Activated effector memory CD4-positive, alpha-beta T cell treated with anti-CD3 and anti-CD28 coated beads, Interleukin-2, amount 50 U/mL, for 16 hours (primary cell): Measurements from ENCODE around the gene AAGAB.
"Not testable (repeated sequence)": the region's sequence is repeated elsewhere in the genome, so short reads cannot be mapped to it uniquely, and the experiment has no call there.

ENCODE experiments used
- DNase-seq: peaks from one replicate; pipeline ENCODE4 v3.0.0-alpha.2; 2020

AAGAB gene

GRCh38 chr15:67251318-67251717 lies 3.1 kb downstream of the AAGAB start:
- DNase-seq = no peak

- DNase-seq = no peak
These were observed 4.6 kb downstream of the AAGAB start for GRCh38 chr15:67249830-67250229.

GRCh38 chr15:67248011-67248505 lies 6.4 kb downstream of the AAGAB start:
- DNase-seq = no peak

- DNase-seq = not testable (repeated sequence)
These were observed 7.9 kb downstream of the AAGAB start for GRCh38 chr15:67246606-67247005.

- no peak for DNase-seq
These were observed 9.4 kb downstream of the AAGAB start for GRCh38 chr15:67244971-67245478.

GRCh38 chr15:67242708-67243111 lies 11.8 kb downstream of the AAGAB start:
- DNase-seq = no peak

GRCh38 chr15:67241132-67241855 lies 13.2 kb downstream of the AAGAB start:
- no peak for DNase-seq

- DNase-seq = peak; percentile 66
These were observed 14.0 kb downstream of the AAGAB start for GRCh38 chr15:67240235-67241131.

GRCh38 chr15:67232591-67232990 lies 21.9 kb downstream of the AAGAB start:
- no peak for DNase-seq

GRCh38 chr15:67230504-67230903 lies 24.0 kb downstream of the AAGAB start:
- DNase-seq = no peak

- DNase-seq = no peak
These were observed 26.2 kb downstream of the AAGAB start for GRCh38 chr15:67228286-67228685.

- no peak for DNase-seq
These were observed 26.6 kb downstream of the AAGAB start for GRCh38 chr15:67227846-67228245.

- no peak for DNase-seq
These were observed 27.0 kb downstream of the AAGAB start for GRCh38 chr15:67227431-67227830.

- DNase-seq = no peak
These were observed 29.1 kb downstream of the AAGAB start for GRCh38 chr15:67225336-67225735.

- DNase-seq = no peak
These were observed 29.6 kb downstream of the AAGAB start for GRCh38 chr15:67224889-67225288.

- no peak for DNase-seq
These were observed 35.2 kb downstream of the AAGAB start for GRCh38 chr15:67219288-67219687.

- no peak for DNase-seq
These were observed 36.0 kb downstream of the AAGAB start for GRCh38 chr15:67218428-67218827.

GRCh38 chr15:67216859-67217258 lies 37.6 kb downstream of the AAGAB start:
- no peak for DNase-seq

- DNase-seq = no peak
These were observed 39.4 kb downstream of the AAGAB start for GRCh38 chr15:67215102-67215501.

- no peak for DNase-seq
These were observed 41.6 kb downstream of the AAGAB start for GRCh38 chr15:67212684-67213367.

GRCh38 chr15:67210555-67211168 lies 43.8 kb downstream of the AAGAB start:
- DNase-seq = no peak

GRCh38 chr15:67208396-67208795 lies 46.1 kb downstream of the AAGAB start:
- DNase-seq = no peak
